DMS114 treated with DMSO at 0.1 percent for 48 hours (cell line): Measurements from ENCODE around the gene FBN2.
"Not testable (repeated sequence)": the region's sequence is repeated elsewhere in the genome, so short reads cannot be mapped to it uniquely, and the experiment has no call there.

Experiments used
- DNase-seq: peaks from one replicate; lab custom pipeline; 2025; ENCODE audit not compliant: unreplicated experiment; lab: John Stamatoyannopoulos, UW

FBN2 gene

DNA sequence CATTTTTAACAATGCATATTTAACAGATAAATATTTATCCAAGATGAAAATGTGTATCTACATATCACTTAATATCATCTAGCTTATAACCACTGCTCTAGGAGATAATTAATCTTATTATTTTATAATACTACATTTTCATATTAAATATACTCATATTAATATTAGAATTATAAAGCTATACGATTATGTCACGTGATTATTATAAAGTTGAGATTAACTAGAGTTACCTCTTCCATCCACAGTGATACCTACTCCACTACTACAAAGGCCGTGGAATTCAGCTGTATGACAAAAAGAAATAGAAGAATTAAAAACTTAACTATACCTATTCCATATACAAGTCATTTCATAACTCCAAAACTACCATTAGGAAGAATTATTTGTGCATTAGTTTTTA, 171.9 kb downstream of the FBN2 start:
- DNase-seq: no peak

GRCh38 chr5:128362370-128362769, 175.7 kb downstream of the FBN2 start:
- no peak for DNase-seq

- DNase-seq: no peak
Observed at GRCh38 chr5:128358826-128359225, 179.2 kb downstream of the FBN2 start.

- DNase-seq: no peak
Observed at GRCh38 chr5:128357226-128357625, 180.8 kb downstream of the FBN2 start.

DNA sequence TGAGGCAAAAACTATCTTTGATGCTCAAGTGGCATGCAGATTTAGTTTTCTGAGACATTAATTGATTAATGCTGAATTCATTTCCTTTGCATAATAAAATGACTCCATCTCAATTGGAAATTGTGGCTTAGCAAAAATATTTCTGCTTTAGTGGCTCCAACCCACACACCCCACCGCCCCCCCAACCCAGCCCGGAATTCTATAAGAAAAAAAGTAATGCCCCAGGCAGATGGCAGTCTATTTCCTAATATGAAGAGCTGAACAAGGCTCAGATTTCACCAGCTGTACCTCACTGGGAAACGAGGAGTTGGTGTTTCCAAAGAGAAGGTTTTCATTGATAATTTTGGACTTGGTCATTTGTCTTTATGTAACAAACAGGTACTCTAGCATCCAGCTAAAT, 182.1 kb downstream of the FBN2 start:
- no peak for DNase-seq

DNA sequence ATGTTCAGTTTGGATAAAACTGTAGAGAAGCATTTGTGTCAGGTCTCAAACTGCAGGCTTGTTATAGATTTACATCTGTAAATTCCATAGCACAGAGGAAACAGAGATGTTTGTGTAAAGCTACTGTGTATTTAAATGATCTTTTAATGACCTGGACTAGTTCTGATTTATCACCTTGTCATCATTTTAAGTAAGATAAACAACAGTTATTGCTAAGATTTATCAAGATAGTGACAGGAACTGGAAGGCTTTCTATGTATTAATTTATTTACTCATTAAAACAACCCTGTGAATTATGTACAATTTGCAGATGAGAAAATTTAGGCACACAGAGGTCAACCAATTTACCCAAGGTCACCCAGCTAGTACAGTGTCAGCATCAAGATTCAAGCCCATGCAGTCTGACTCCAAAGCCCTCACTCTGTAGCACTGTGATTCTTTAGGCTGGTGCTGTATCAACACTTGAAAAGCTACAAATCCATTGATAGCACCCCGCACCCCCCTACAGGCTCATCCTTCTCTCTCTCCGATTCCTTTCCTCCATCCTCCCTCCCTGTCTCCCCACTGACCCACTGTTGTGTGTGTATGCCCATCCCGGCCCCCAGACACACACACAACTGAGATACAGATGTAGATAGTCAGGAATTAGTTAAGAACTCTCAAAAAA, 184.5 kb downstream of the FBN2 start:
- no peak for DNase-seq

GRCh38 chr5:128350705-128351104, 187.3 kb downstream of the FBN2 start:
- DNase-seq: no peak

DNA sequence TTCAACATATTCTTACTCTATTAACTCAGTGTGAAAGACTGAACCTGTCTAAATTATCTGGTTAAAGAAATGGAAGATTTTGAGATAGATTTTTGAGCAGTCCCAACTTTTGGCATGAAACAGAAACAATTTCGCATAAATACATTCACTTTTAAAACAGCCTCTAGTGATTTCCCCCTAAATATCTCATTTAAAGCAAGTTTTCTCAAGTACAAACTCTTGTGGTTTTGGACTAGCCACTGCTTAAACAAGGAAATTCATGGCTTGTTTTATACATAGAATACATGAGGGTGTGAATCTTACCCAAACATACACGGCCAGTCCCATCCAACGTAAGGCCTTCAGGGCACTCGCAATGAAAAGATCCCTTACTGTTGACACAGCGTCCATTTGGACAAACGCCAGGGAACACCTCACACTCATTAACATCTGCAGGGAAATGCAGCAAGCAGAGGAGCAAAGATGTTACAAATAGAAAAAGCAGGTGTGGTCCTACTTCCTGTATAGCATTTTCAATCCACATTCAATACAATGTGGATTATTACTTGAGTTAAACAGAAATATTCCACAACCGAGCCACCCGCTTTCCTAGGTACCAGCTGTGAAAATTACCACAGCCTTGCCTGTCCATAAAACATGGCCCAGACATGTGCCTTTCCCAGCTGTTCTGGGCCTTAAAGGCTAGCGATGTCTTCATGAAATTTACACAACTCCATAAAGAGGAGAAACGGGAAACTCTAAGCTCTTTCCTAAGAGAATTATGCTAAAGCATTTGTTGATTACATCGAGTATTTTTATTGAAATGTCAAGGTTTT, 188.8 kb downstream of the FBN2 start:
- DNase-seq: no peak

GRCh38 chr5:128346038-128346437, 192.0 kb downstream of the FBN2 start:
- DNase-seq: no peak

DNA sequence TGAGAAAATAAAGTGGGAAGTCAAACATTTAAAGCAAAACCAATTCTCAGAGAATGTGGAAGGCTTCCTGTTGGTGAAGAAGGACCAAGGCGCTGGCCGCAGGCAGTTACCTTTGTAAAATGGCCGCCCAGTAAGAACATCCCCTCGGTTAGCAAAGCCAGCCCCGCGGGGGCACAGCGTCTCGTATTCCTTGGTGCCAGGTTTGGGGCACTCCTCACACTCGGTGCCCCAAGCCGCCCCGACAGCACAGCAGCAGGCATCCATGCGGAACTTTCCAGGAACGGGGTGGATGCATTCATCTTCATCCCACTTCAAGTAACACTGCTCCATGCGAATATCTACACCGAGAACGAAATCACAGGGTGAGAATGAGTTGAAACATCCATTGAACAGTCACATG, 192.8 kb downstream of the FBN2 start:
- DNase-seq: no peak

- DNase-seq: no peak
Observed at GRCh38 chr5:128343168-128343567, 194.9 kb downstream of the FBN2 start.

- DNase-seq: no peak
Observed at GRCh38 chr5:128341056-128341455, 197.0 kb downstream of the FBN2 start.

GRCh38 chr5:128340648-128341047, 197.4 kb downstream of the FBN2 start:
- DNase-seq: no peak

- no peak for DNase-seq
Observed at GRCh38 chr5:128339585-128339984, 198.5 kb downstream of the FBN2 start.

DNA sequence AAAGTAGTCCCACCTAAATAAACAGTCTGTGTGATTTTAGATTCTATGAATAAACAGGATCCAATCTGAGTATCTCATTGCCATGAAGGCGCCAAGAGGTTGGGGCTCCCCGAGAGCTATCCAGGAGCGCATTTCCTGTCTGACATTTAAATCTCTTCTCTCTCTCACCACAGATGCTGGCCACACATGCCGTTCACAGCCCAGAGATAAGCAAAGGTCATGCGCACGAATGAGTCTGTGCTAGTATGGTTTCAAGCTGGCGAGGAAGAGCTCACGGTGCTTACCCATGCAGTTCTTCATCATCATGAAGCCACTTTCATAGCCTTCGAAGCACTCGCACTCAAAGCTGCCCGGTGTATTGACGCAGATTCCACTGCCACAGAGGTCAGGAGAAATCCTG, 199.4 kb downstream of the FBN2 start:
- DNase-seq: no peak

GRCh38 chr5:128335339-128335738, 202.7 kb downstream of the FBN2 start:
- no peak for DNase-seq

- DNase-seq: no peak
Observed at GRCh38 chr5:128334010-128334716, 203.9 kb downstream of the FBN2 start.

- no peak for DNase-seq
Observed at GRCh38 chr5:128331261-128331660, 206.8 kb downstream of the FBN2 start.

- DNase-seq: no peak
Observed at GRCh38 chr5:128329386-128329939, 208.6 kb downstream of the FBN2 start.

DNA sequence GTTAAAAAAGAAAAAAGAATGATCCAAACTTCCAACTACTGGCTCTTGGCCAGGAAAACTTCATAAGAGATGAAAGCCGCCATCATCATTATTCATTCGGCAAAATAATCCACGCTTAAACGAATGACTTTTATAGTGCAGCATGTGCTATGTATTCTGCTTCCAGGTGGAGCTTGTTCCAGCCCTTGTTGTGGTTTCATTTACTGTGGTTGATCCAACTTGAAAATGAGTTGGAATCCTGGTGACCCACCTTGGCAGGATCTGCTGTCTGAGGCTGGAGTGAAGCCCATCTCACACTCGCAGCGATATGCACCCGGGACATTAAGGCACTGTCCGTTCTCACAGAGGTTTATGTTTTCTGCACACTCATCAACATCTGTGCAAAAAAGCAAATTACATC, 209.6 kb downstream of the FBN2 start:
- no peak for DNase-seq

GRCh38 chr5:128328007-128328406, 210.0 kb downstream of the FBN2 start:
- DNase-seq: no peak

- DNase-seq: not testable (repeated sequence)
Observed at GRCh38 chr5:128321418-128321817, 216.6 kb downstream of the FBN2 start.
